IPS-18c (cell line): ENCODE data around the gene ARMC5.
"Not testable (repeated sequence)": the region's sequence is repeated elsewhere in the genome, so short reads cannot be mapped to it uniquely, and the experiment has no call there.

Experiments
- H3K4me3 ChIP-seq: 2 replicates; pipeline ENCODE4 v1.7.0; 2013; ENCODE audit warnings: low read depth, mild to moderate bottlenecking, low read length, moderate library complexity; ENCODE audit not compliant: insufficient read depth
- H3K9me3 ChIP-seq: one replicate; pipeline ENCODE4 v1.6.1; 2013; ENCODE audit warnings: mild to moderate bottlenecking, low read length, moderate library complexity; ENCODE audit not compliant: control insufficient read depth, insufficient read depth

The ARMC5 gene

GRCh38 chr16:31429314-31429713, 30.0 kb upstream of the ARMC5 start:
- no peaks in the 10 kb centered on the region for H3K9me3 ChIP-seq
- no peak overlapping the region for H3K4me3 ChIP-seq

GRCh38 chr16:31429796-31430195, 29.5 kb upstream of the ARMC5 start:
- no peaks in the 10 kb centered on the region for H3K9me3 ChIP-seq
- H3K4me3 ChIP-seq, result no peak overlapping the region

- H3K9me3 ChIP-seq, result no peaks in the 10 kb centered on the region
- H3K4me3 ChIP-seq, result no peak overlapping the region
Observed at GRCh38 chr16:31430380-31431052, 28.8 kb upstream of the ARMC5 start.

GRCh38 chr16:31435341-31436220, 23.7 kb upstream of the ARMC5 start:
- H3K9me3 ChIP-seq, result no peaks in the 10 kb centered on the region
- no peak overlapping the region for H3K4me3 ChIP-seq

GRCh38 chr16:31436221-31437045, 22.9 kb upstream of the ARMC5 start:
- H3K4me3 ChIP-seq, result no peak overlapping the region
- no peaks in the 10 kb centered on the region for H3K9me3 ChIP-seq

- Histone ChIP-seq H3K4me3 (no peak overlapping the region), H3K9me3 (no peaks in the 10 kb centered on the region)
Observed at GRCh38 chr16:31438414-31438813, 20.9 kb upstream of the ARMC5 start.

- H3K9me3 ChIP-seq, H3K4me3 ChIP-seq: not testable (repeated sequence)
Observed at GRCh38 chr16:31439023-31439422, 20.3 kb upstream of the ARMC5 start.

- Histone ChIP-seq H3K9me3 (no peaks in the 10 kb centered on the region), H3K4me3 (no peak overlapping the region)
Observed at GRCh38 chr16:31439519-31439918, 19.8 kb upstream of the ARMC5 start.

- no peaks in the 10 kb centered on the region for H3K9me3 ChIP-seq
Observed at GRCh38 chr16:31440516-31441184, 18.7 kb upstream of the ARMC5 start.

GRCh38 chr16:31441956-31442355, 17.3 kb upstream of the ARMC5 start:
- no peak overlapping the region; the same call in 1 of the 2 replicates for H3K4me3 ChIP-seq
- no peaks in the 10 kb centered on the region for H3K9me3 ChIP-seq

More at GRCh38 chr16:31440516-31441184, 18.7 kb upstream of the ARMC5 start:
- no peak overlapping the region for H3K4me3 ChIP-seq

- H3K4me3 ChIP-seq, H3K9me3 ChIP-seq: not testable (repeated sequence)
Observed at GRCh38 chr16:31445931-31446330, 13.4 kb upstream of the ARMC5 start.

- H3K4me3 ChIP-seq, result no peak overlapping the region
- H3K9me3 ChIP-seq, result no peaks in the 10 kb centered on the region
Observed at GRCh38 chr16:31451201-31451600, 8.1 kb upstream of the ARMC5 start.

GRCh38 chr16:31451681-31452351, 7.5 kb upstream of the ARMC5 start:
- Histone ChIP-seq H3K9me3 (no peaks in the 10 kb centered on the region), H3K4me3 (no peak overlapping the region)

GRCh38 chr16:31452631-31453106, 6.6 kb upstream of the ARMC5 start:
- no peaks in the 10 kb centered on the region for H3K9me3 ChIP-seq
- no peak overlapping the region for H3K4me3 ChIP-seq

GRCh38 chr16:31453255-31454204, 5.8 kb upstream of the ARMC5 start:
- H3K4me3 ChIP-seq, result no peak overlapping the region
- H3K9me3 ChIP-seq, result no peaks in the 10 kb centered on the region
